GM18499 (cell line): ENCODE measurements around the gene ID2.

Experiments
- ATAC-seq: cut with Tn5 transposase; IDR thresholded peaks from one replicate; pipeline ENCODE4 v1.9.1; 2021; ENCODE audit warnings: moderate number of reproducible peaks; ENCODE audit not compliant: insufficient read depth, unreplicated experiment

Gene ID2

DNA sequence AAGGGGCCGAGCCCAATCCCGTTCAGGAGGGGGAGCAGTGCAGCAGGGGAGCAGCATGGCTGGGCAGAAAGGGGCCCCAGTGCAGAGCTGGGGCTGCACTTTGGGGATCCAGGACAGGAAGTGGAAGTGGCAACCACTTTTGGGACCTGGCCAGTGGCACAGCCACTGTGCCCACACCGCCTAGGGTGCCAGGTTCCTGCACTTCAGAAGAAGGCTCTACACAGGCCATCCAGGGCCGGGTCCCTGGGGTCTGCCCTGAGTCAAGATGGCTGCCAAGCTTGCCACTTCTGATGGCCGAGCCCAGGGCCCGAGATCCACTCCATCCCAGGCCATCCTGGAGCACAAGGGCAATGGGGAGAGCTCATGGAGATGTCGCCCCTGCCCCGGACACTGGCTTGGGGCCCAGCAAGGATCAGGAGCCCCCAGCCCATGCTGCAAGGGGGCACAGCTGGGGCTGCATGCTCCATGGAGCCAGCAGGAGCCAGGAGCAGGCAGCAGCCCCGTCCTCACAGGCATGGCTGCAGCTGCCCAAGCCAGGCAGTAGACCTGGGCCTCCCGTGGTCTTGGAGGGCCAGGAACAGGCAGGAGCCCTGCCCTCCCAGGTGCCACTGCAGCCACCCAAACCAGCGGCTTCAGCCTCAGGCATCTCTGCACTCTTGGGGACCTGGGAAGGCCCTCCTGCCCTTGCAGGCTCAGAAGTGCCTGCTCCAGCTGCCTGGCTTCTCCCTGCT lies 35.0 kb upstream of the ID2 start:
- no peak for ATAC-seq

DNA sequence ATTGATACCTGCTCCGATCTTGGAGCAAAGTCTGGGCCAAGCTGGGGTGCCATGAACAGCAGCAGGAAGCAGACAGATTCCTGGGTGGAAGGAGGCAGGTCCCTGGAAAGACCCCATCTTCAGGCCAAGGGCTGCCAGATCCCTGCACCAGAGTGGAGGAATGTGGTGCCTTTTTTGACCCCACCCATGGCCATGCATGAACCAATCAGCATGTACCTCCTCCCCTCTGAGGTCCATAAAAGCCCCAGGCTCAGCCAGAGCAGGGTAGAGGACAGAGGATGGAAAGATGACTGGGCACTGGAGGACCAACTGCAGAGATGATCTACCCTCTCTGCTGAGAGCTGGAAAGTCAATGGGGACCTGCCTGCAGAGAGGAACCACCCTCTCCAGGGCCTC lies 34.4 kb upstream of the ID2 start:
- no peak for ATAC-seq

DNA sequence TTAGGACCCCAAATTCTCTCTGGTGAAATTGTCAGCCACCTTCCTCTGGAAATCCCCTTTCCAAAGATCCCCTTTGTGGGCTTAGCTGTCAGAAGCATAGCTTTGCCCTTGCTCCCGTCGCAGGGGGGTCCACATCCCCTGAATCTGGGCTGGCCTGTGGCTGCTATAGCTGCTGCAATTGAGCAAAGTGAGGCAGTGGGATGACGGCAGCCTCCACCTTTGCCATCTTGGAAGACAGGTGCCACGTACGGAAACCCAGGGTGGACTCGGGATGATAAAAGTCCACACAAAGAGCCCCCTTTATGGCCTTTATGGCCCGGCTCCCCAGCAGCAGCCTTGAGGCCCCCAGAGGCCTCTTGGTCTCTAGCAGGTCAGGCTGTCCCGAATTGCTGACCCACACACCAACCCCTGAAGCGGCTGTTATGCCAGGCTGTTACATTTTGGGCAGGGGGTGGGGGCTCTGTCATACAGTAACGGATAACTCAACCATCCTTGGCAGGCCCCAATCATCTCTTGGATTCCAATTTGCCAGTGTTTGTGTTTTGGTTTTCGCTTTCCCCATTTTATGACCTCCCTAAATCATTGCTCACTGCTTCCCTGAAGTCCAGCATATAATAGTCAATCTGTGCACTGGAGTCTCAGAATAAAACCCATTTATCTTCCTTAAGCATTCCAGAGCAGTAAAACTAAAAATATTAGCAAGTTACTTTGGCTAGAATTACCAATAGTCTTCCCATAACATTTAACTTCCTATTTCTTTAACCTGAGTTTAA lies 33.2 kb upstream of the ID2 start:
- ATAC-seq, result no peak

DNA sequence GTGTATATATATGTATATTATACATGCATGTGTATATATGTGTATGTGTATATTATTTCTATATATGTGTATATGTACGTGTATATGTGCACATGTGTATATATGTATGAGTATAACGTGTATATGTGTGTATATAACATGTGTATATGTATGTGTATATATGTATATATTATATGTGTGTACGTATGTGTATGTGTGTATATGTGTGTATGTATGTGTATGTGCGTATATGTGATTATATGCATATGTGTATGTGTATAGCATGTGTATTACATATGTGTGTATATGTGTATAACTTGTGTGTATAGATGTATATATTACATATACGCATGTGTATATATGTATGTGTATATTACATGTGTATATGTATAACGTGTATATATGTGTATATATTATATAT lies 32.1 kb upstream of the ID2 start:
- no peak for ATAC-seq

DNA sequence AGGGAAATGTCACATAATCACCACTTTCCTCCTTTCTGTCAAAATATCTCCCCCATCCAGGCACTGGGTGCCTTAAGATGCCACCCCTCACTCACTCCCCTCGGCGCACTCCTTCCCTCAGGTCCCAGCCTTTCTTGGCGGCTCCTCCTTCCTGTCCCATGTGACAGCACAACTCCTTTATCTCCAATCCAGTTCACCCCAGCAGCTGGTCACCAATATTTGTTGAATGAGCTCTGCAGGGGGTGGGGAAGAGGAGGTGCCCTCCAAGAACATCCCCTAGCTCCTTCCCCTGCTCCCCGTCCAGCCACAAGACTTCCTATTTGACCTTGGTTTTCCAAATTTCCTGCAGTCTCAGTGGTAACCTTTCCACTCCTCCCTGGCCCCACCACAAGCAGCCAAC lies 31.6 kb upstream of the ID2 start:
- no peak for ATAC-seq

DNA sequence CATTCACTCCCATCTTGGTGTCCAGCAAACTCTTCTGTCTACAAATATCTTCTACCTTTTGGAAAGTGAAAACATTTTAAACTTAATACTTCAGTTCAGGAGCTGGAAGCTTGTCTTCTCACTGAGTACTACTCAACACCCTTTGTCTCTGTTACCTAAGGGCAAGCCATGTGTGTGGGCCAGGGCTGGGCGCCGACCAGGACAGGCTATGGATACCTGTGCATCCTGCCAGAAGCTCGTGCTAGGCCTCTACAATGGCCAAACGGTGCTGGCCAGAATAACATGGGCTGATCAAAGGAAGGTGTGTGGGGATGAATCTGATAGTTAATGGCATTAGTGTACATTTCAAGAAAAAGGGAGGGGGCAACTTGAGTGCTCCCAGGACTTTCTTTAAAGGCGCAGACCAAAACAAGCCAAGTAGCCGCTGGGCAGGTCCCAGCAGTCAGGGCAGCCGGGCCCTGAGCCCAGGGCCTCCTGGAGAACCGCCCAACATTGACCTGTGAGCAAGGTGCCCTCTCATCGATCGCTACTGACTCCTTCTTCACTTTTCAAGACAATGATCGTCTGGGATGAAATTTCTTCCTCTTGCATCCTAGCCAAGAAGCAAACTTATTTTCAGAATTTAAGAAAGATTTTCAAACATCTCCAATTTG lies 29.0 kb upstream of the ID2 start:
- no peak for ATAC-seq

DNA sequence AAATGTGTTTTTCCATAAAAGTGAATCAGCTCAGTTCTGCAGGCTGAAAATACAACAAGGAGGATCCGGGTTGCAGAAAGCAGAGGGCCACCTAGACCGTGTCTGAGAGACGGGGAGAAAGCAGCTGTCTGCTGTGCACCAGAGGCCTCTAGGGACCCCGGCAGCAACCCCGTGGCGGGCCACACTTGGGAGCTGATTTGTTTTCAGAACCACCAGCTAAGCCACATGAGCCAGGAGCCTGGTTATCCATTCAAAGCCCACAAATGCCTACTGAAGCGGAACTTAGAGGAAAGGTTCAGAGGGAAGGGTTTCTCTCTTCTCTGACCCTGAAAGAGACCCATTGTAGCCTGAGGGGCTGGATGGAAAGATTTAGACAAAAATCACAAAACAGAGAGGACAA lies 28.4 kb upstream of the ID2 start:
- no peak for ATAC-seq

DNA sequence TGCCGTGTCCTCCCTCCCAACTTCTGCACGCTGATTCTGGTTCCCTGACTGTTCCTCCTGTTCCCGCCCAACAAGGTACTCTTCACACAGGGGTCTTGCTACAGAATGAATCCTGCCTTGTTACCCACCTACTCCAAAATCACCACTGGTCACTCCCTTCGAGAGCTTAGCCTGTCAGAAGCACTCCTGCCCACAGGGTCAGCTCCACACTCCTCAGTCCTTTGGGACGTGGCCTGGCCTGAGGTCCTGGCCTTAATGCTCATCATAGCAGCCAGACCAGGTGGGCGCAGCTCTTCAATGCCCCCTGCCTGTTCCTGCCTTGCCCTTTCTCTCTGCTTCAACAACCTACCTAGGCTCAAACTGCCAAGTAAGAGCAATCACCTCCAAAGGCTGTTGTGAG lies 27.8 kb upstream of the ID2 start:
- no peak for ATAC-seq

DNA sequence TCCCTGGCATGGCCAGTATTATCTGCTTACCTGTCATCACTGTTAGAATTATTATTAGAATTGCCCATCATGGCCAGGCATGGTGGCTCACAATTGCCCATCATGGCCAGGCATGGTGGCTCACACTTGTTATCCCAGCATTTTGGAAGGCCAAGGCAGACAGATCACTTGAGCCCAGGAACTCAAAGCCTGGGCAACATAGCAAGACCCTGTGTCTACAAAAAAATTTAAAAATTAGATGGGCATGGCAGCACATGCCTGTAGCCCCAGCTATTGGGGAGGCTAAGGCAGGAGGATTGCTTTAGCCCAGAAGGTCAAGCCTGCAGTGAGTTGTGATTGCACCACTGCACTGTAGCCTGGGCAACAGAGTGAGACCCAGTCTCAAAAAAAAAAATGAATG lies 27.4 kb upstream of the ID2 start:
- no peak for ATAC-seq

DNA sequence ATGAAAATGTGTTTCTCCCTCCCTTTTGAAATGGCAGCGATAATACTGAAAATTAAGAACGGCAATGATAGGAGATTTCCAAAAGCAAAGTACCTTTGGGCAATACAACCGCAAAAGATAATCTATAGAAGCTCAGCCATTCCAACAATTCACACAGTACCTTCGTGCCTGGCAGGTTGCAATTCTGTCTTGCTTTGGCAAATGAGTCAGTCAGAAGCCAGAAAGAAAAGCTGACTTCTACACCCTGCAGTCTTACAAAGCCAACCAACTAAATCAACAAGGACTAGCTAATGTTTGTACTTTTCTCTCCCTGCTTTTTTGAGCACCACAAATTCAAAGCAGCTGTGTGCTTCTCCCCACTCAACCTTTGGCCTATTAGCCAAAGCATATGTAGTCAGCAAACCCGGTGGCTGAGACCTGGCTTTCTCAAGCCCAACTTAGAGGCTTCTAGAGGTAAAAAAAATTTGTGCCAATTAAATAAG lies 25.7 kb upstream of the ID2 start:
- ATAC-seq, result no peak

DNA sequence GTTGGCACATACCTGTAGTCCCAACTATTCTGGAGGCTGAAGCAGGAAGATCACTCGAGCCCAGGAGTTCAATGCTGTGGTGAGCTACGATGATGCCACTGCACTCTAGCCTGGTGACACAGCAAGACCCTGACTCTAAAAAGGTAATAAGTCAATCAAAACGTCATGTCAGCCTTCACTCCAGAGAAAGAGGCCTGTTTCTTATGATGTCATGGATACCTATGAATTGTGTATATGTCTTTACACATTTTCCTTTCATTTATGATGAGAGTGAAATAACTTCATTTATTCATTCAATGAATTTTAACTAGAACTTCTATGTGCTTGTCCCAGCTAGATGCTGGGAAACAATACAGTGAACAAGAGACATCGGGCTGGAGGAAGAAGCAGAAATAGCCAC lies 25.0 kb upstream of the ID2 start:
- no peak for ATAC-seq

DNA sequence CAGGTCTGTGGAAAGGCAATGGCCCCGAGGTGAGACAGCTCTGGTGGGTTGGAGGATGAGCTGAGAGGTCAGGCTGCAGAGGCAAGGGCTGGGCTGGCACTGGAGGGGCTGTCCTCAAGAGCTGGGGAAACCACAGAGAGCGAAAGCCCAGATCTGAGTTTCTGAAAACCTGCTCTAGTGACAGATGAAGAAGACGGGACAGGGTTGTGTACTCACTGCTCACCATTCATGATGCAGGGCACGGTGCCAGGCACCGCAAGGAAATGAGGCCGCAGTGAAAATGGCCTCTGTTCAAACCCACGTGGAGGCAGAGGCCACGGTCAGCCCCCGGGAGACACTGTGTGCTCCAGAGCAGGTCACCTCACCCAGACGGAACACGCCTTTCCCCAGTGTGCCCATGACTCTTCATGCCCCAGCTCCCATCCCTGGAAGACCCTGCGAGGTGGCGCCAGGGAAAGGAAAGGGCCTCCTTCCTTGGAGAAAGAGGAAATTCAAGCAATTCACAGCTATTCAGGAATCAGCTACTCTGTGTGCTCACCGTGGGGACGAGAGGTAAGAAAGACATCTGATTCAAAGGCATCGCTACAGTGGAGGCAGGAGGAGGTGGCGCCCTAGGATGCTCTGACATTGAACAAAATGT lies 24.3 kb upstream of the ID2 start:
- no peak for ATAC-seq

DNA sequence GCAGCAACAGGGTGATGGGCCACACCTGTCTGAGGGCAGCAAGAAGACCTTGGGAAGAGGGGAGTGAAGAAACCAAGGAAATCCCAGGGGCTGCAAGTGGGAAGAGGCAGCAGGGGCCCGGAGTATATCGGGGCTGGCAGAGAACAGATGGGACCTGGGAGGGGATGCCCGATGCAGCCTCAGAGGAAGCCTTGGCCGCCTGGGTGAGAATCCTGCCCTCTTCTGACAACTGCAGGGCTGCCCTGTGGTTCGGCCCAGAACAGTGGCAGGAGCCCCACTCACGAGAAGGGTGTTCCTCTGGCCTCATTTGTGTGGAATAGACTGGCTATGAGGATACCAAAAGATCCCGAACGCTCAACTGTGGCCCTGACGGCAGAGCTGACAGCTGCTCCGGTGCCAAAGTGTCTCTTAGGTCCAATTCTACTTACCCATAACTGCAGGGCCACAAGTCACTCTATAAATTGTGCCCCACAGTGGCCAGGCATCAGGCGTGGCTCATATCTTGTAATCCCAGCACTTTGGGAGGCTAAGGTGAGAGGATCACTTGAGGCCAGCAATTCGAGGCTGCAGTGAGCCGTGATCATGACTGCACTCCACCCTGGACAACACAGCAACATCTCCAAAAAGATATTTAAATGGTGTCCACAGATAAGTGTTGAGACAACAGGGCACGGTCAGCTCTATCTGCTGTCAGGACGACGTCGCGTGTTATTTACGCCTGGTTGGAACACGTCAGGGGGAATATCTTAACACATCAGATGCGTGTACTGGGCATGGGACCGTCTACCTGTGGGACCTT lies 23.6 kb upstream of the ID2 start:
- ATAC-seq, result no peak

DNA sequence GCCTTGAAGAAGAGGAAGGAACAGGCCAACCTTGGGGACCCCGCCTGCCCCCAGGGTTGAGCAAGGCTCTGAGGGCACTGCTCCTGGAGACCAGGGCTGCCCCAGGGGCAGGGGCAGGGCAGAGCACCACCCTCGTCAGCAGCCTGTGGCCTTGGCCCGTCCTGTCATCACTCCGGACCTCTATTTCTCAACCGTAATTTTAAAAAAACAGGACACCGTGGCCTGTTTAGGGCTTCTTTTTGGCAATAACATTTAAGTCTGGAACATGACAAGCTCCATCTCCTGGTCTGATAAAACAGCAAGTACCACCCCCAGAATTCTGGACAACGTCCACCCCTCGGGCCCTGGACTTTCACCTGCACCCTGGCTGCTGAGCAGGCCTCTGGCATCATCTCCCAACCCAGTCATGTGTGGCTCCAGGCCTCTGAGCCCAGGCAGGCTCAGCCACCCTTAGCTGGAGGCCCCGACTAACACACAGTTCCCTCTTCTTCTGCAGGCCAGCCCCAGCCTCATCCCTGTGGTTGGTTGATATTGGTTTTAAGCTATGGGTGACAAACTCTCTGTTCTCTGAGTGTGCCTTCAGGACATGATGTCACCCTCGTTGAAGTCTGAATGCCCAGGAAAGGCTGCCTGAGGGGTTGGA lies 22.6 kb upstream of the ID2 start:
- no peak for ATAC-seq

DNA sequence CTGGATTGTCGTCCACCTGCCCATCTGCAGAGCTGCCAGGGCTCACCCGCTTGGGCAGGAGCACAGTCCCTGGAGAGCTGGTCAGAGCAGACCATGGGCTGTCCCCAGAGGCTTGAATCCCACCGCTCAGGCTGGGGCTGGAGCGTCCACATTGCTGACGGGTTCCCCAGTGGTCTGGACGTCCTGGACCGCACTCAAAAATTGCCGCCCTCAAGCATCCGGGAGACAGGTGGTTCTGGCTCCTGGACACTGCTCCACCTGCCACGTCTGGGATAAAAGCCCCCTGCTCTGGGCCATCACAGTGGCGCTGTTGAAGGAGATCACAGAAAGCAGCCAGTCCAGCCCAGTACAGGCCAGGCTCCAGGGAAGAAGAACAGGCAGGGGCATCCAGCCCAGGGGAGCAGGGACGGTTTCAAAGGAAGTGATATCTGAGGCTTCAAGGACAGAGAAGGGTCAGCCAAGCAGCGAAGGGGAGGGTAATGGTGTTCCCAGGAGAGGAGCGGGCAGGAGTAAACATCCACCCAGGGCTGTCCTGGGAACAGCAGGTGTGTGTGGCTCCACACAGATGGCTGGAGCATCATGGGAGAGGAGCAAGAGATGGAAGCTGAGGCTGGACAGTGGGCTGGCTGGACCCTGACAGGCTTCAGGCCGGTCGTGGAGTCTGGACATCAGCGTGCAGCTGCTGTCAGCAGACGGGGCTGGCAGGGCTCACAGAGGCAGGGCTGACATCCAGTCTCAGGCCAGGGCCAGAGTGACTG lies 21.9 kb upstream of the ID2 start:
- no peak for ATAC-seq

DNA sequence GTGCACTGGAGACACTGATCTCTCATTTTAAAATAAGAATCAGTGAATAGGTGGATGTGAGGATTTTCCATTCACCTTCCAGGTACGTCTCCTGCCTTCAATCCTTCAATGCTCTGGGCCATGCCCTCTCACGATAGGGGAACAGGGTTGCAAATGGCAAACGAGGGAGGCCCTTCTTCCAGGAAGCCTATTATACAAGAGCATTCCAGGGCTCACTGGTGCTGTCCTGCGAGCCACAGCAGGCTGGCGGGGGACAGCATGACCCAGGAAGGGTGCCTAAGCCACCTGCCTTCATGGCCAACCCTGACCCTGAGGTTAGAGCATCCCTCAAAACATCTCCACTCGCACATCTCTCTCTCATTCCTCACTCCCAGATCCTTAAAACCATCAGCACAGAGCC lies 20.6 kb upstream of the ID2 start:
- ATAC-seq, result no peak

DNA sequence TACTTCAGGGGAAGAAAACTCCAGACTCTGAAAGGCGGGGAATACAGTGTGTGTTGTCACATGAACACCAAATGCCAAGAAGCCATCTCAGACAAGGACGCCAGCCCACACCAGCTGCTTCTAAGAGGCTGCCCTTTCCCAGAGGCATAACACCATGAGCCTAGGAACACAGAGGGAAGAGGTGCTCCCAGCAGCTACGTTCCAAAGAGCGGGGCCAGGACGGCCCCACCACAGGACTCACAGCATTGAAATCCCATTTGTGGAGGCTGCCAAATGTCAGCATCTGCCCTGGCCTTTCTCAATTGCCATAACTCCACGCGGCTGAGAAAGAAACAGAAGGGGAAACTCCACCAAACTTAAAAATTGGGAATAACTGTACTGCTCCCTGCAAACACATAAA lies 20.1 kb upstream of the ID2 start:
- no peak for ATAC-seq

DNA sequence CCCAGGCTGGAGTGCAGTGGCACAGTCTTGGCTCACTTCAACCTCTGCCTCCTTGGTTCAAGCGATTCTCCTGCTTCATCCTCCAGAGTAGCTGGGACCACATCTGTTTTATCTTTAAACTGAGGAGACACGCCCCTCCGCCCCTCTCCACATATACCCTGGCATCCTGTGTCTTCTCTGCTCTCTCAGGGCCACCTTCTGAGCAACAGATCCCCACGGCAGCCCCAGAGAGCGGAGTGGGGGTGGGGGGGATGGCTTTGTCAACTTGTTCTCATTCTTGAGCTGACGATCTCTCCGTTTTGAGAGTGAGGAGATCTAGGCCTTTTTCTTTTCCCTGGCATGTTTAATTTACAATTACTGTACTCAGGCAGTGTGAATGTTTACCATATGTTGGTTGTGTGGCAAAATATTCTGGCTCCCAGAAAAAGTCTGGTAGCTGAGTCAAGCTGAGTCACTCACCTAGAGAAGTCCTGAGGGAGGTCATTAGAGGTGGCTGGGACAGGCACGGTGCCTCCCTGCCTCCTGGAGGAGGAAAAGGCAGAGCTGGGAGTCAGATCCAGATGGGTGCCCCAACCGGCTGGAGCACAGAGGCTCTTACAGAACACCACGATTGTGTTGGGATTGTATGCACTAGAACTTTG lies 19.5 kb upstream of the ID2 start:
- no peak for ATAC-seq

DNA sequence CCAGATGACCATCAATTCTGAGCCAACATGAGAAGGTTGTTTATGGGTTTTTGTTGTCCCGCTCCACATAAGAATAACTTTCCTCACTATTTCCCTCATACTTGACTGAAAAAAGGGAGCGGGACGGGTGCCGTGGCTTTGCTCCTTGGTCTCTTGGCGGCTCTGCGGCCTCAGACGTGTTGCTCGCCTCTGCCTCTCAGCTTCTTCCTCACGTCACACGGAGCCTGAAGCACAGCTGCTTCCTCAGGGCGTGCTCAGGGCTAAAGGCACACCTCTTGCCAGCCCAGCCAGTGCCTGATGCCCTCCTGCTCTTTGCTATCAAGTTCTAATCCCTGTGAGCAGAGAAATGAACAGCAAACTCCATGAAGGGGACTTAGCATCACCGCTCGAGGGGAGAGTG lies 17.9 kb upstream of the ID2 start:
- ATAC-seq, result no peak
